GM12874 (cell line): Measurements from ENCODE around the gene TMEM208.

ENCODE experiments used
- TF ChIP-seq, protein P1 (sequence below): IDR thresholded peaks from 2 replicates; pipeline ENCODE4 v1.5.1; 2011; ENCODE audit warnings: low read depth, mild to moderate bottlenecking, control low read depth, low read length, moderate library complexity; ENCODE audit not compliant: insufficient read depth

The TMEM208 gene

GRCh38 chr16:67260426-67261063, 33.6 kb downstream of the TMEM208 start:
- TF ChIP-seq, protein P1, sequence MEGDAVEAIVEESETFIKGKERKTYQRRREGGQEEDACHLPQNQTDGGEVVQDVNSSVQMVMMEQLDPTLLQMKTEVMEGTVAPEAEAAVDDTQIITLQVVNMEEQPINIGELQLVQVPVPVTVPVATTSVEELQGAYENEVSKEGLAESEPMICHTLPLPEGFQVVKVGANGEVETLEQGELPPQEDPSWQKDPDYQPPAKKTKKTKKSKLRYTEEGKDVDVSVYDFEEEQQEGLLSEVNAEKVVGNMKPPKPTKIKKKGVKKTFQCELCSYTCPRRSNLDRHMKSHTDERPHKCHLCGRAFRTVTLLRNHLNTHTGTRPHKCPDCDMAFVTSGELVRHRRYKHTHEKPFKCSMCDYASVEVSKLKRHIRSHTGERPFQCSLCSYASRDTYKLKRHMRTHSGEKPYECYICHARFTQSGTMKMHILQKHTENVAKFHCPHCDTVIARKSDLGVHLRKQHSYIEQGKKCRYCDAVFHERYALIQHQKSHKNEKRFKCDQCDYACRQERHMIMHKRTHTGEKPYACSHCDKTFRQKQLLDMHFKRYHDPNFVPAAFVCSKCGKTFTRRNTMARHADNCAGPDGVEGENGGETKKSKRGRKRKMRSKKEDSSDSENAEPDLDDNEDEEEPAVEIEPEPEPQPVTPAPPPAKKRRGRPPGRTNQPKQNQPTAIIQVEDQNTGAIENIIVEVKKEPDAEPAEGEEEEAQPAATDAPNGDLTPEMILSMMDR: peak; percentile 71

GRCh38 chr16:67263201-67263600, 36.3 kb downstream of the TMEM208 start:
- TF ChIP-seq, protein P1: no peak

- TF ChIP-seq, protein P1: no peak
These were observed 37.3 kb downstream of the TMEM208 start for GRCh38 chr16:67264277-67264676.

- TF ChIP-seq, protein P1: no peak
These were observed 37.9 kb downstream of the TMEM208 start for GRCh38 chr16:67264866-67265265.

DNA sequence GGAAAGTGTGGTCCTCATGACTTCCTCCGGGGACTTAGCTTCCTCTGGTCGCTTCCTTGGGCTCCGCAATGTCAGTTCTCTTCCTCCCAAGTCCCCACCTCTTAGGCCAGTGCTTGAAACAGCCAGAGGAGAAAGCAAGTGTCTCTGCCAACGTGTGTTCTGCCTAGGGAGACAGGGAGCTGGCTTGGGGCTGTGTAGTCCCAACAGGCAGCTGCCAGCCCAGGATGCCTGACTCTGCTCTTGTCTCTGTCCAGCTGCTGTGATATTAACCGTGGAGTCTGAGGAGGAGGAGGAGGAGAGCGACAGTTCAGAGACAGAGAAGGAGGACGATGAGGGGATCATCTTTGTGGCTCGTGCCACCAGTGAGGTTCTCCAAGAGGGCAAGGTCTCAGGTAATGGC, 38.9 kb downstream of the TMEM208 start:
- TF ChIP-seq, protein P1: no peak

GRCh38 chr16:67268136-67268579, 41.2 kb downstream of the TMEM208 start:
- TF ChIP-seq, protein P1: no peak

DNA sequence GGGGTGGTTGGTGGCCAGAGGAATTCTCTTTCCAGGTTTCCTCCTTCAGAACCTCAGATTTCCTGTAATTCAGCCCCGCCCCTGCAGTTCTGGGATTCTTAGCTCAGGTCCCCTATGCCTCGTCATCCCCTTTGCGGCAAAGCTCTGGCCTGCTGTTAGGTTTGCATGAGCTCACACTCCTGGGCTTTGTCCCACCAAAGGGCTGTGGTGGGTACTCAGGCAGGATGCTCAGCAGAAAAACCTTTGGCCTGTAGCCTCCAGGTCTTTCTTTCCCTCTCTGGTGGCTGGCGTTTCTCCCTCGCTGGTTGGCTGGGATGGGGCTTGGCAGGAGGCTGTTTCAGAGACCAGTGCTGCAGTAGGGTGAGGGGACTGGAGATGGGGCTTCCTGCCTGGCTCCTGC, 42.8 kb downstream of the TMEM208 start:
- TF ChIP-seq, protein P1: no peak
